HG03280 (cell line): ENCODE results near the gene RBM38.

Experiments used
- ATAC-seq: cut with Tn5 transposase; IDR thresholded peaks from one replicate; pipeline ENCODE4 v1.9.1; 2021; ENCODE audit warnings: mild to moderate bottlenecking, moderate library complexity; ENCODE audit not compliant: unreplicated experiment

The RBM38 gene

GRCh38 chr20:57402206-57403125 is 11.3 kb downstream of the RBM38 start:
- ATAC-seq = no peak

- ATAC-seq = no peak
Observed at GRCh38 chr20:57403216-57403615, 12.0 kb downstream of the RBM38 start.

GRCh38 chr20:57404006-57404405 is 12.8 kb downstream of the RBM38 start:
- ATAC-seq = no peak

GRCh38 chr20:57404419-57405072 is 13.3 kb downstream of the RBM38 start:
- ATAC-seq = no peak

GRCh38 chr20:57405236-57406016 is 14.2 kb downstream of the RBM38 start:
- no peak for ATAC-seq

- no peak for ATAC-seq
Observed at GRCh38 chr20:57407541-57407956, 16.4 kb downstream of the RBM38 start.

- no peak for ATAC-seq
Observed at GRCh38 chr20:57408131-57408530, 16.9 kb downstream of the RBM38 start.

- no peak for ATAC-seq
Observed at GRCh38 chr20:57408536-57409233, 17.5 kb downstream of the RBM38 start.

- ATAC-seq = no peak
Observed at GRCh38 chr20:57409316-57409671, 18.1 kb downstream of the RBM38 start.

- ATAC-seq = no peak
Observed at GRCh38 chr20:57409672-57410397, 18.6 kb downstream of the RBM38 start.

GRCh38 chr20:57410398-57410920 is 19.3 kb downstream of the RBM38 start:
- ATAC-seq = no peak

- ATAC-seq = no peak
Observed at GRCh38 chr20:57410924-57411323, 19.7 kb downstream of the RBM38 start.

- ATAC-seq = no peak
Observed at GRCh38 chr20:57411406-57412283, 20.4 kb downstream of the RBM38 start.

GRCh38 chr20:57412347-57413029 is 21.3 kb downstream of the RBM38 start:
- no peak for ATAC-seq

- no peak for ATAC-seq
Observed at GRCh38 chr20:57413986-57414385, 22.8 kb downstream of the RBM38 start.

GRCh38 chr20:57414867-57415592 is 23.8 kb downstream of the RBM38 start:
- ATAC-seq = no peak

GRCh38 chr20:57415771-57416170 is 24.6 kb downstream of the RBM38 start:
- ATAC-seq = no peak
